Measurements from ENCODE around the gene ABLIM2. TPM values are rescaled to one million over a fixed set of nuclear protein-coding genes. Genes with fewer than 3 reads are reported as not detected.

Gene ABLIM2
- total and polyA plus RNA-seq, 2 donors (not counting 1 experiment from before 2014, with no cell fraction given) = 3.3 to 79.0 TPM

- WGBS (ENCODE audit: insufficient coverage) = 92% methylated on average over 8 of the region's 12 CpGs
- no peak overlapping the region for H3K4me2 ChIP-seq (replicated peaks; ENCODE audit: low read depth, low read length, poor library complexity, severe bottlenecking)
- H3K4me1 ChIP-seq (ENCODE audit: control insufficient read depth in 2 of 2, insufficient read depth in 2 of 2, low read length in 2 of 2) = peaks cover 9% of the 10 kb centered on the region in 2 donors
- H3K9ac ChIP-seq (ENCODE audit: low read length) = no peak overlapping the region
- intact Hi-C loops (cut with micrococcal nuclease) = no loop called here
- no peak overlapping the region for H3K4me3 ChIP-seq (ENCODE audit: control extremely low read depth in 1 of 5, extremely low read depth in 1 of 5, insufficient read depth in 1 of 5, low read depth in 2 of 5, low read length in 4 of 5)
- peaks cover 9% of the 10 kb centered on the region for H3K4me1 Mint-ChIP-seq
- peaks cover 24% of the 10 kb centered on the region for H3K27me3 Mint-ChIP-seq
- peaks cover 0 to 3% (median 0%) of the 10 kb centered on the region in 4 experiments for H3K27me3 ChIP-seq (replicated peaks in 1 of 4; ENCODE audit: control extremely low read depth in 1 of 4, control insufficient read depth in 3 of 4, insufficient read depth in 4 of 4, low read length in 3 of 4)
- ChIA-PET POLR2A (no interaction called here), CTCF (no interaction called here)
- no peaks in the 10 kb centered on the region for H3K9me3 ChIP-seq (ENCODE audit: control extremely low read depth in 1 of 3, control insufficient read depth in 2 of 3, insufficient read depth in 1 of 3, low read length in 2 of 3)
- ATAC-seq (ENCODE audit: low read depth) = no peak
- no peak overlapping the region for H2AFZ ChIP-seq (ENCODE audit: insufficient read depth, low read depth, low read length, poor library complexity, severe bottlenecking)
- TF ChIP-seq EZH2 (IDR thresholded peaks at IDR 0.05; ENCODE audit: borderline replicate concordance, insufficient read depth, low read depth, low read length, poor library complexity, severe bottlenecking) (no peak), CTCF (IDR thresholded peaks at IDR 0.05) (no peak)
- no peaks in the 10 kb centered on the region for H3K36me3 ChIP-seq (replicated peaks in 1 of 2; ENCODE audit: control extremely low read depth in 1 of 2, control insufficient read depth in 1 of 2, extremely low read depth in 1 of 2, insufficient read depth in 2 of 2, low read length in 1 of 2)
- H3K27ac Mint-ChIP-seq = no peak overlapping the region
- no peaks in the 10 kb centered on the region for H3K9me3 Mint-ChIP-seq (ENCODE audit: insufficient read depth)
- H4K20me1 ChIP-seq (ENCODE audit: control insufficient read depth, insufficient read depth, low read length, poor library complexity, severe bottlenecking) = no peaks in the 10 kb centered on the region
- DNase-seq = no peak
- H3K79me2 ChIP-seq (ENCODE audit: control insufficient read depth, insufficient read depth, low read length) = no peaks in the 10 kb centered on the region
- no peak overlapping the region for H3K27ac ChIP-seq (ENCODE audit: low read length in 2 of 2)
- H3K4me3 Mint-ChIP-seq = no peak overlapping the region
Observed at GRCh38 chr4:7963691-7964090, 194.9 kb downstream of the ABLIM2 start.

- H3K4me3 Mint-ChIP-seq = no peak overlapping the region
- Histone ChIP-seq H3K27me3 (replicated peaks in 1 of 4; ENCODE audit: control extremely low read depth in 1 of 4, control insufficient read depth in 3 of 4, insufficient read depth in 4 of 4, low read length in 3 of 4) (peaks cover 0 to 3% (median 0%) of the 10 kb centered on the region in 4 experiments), H2AFZ (ENCODE audit: insufficient read depth, low read depth, low read length, poor library complexity, severe bottlenecking) (no peak overlapping the region), H4K20me1 (ENCODE audit: control insufficient read depth, insufficient read depth, low read length, poor library complexity, severe bottlenecking) (no peaks in the 10 kb centered on the region), H3K36me3 (replicated peaks in 1 of 2; ENCODE audit: control extremely low read depth in 1 of 2, control insufficient read depth in 1 of 2, extremely low read depth in 1 of 2, insufficient read depth in 2 of 2, low read length in 1 of 2) (no peaks in the 10 kb centered on the region), H3K9ac (ENCODE audit: low read length) (no peak overlapping the region), H3K4me3 (ENCODE audit: control extremely low read depth in 1 of 5, extremely low read depth in 1 of 5, insufficient read depth in 1 of 5, low read depth in 2 of 5, low read length in 4 of 5) (no peak overlapping the region), H3K9me3 (ENCODE audit: control extremely low read depth in 1 of 3, control insufficient read depth in 2 of 3, insufficient read depth in 1 of 3, low read length in 2 of 3) (no peaks in the 10 kb centered on the region), H3K4me2 (replicated peaks; ENCODE audit: low read depth, low read length, poor library complexity, severe bottlenecking) (no peak overlapping the region), H3K27ac (ENCODE audit: low read length in 2 of 2) (no peak overlapping the region), H3K4me1 (ENCODE audit: control insufficient read depth in 2 of 2, insufficient read depth in 2 of 2, low read length in 2 of 2) (peaks cover 9% of the 10 kb centered on the region in 2 donors), H3K79me2 (ENCODE audit: control insufficient read depth, insufficient read depth, low read length) (no peaks in the 10 kb centered on the region)
- H3K27ac Mint-ChIP-seq = no peak overlapping the region
- H3K27me3 Mint-ChIP-seq = peaks cover 28% of the 10 kb centered on the region
- CTCF ChIA-PET = no interaction called here
- H3K9me3 Mint-ChIP-seq (ENCODE audit: insufficient read depth) = no peaks in the 10 kb centered on the region
- peaks cover 9% of the 10 kb centered on the region for H3K4me1 Mint-ChIP-seq
- POLR2A ChIA-PET = no interaction called here
- WGBS (ENCODE audit: insufficient coverage) = 71% methylated on average over 12 of the region's 17 CpGs
- TF ChIP-seq CTCF (IDR thresholded peaks at IDR 0.05) (no peak), EZH2 (IDR thresholded peaks at IDR 0.05; ENCODE audit: borderline replicate concordance, insufficient read depth, low read depth, low read length, poor library complexity, severe bottlenecking) (no peak)
- DNase-seq (no peak), ATAC-seq (ENCODE audit: low read depth) (no peak)
- intact Hi-C loops (cut with micrococcal nuclease) = no loop called here
Observed at GRCh38 chr4:7962609-7963508, 195.8 kb downstream of the ABLIM2 start.
